ENCODE measurements around the gene NCKAP5.
A peak's percentile ranks its signal among the peaks of the same experiment; 100 is the strongest.

NCKAP5 gene

GRCh38 chr2:133130548-133131246, 437.6 kb downstream of the NCKAP5 start:
- DNase-seq: peak; percentile 90

GRCh38 chr2:133124446-133124845, 443.8 kb downstream of the NCKAP5 start:
- DNase-seq: no peak

GRCh38 chr2:133123904-133124303, 444.4 kb downstream of the NCKAP5 start:
- no peak for DNase-seq

- no peak for DNase-seq
Observed at GRCh38 chr2:133123393-133123792, 444.9 kb downstream of the NCKAP5 start.

GRCh38 chr2:133122529-133122928, 445.7 kb downstream of the NCKAP5 start:
- peak; percentile 31 for DNase-seq

GRCh38 chr2:133120310-133120709, 448.0 kb downstream of the NCKAP5 start:
- no peak for DNase-seq

- no peak for DNase-seq
Observed at GRCh38 chr2:133110201-133110600, 458.1 kb downstream of the NCKAP5 start.

- DNase-seq: no peak
Observed at GRCh38 chr2:133109772-133110171, 458.5 kb downstream of the NCKAP5 start.

GRCh38 chr2:133107058-133107815, 461.0 kb downstream of the NCKAP5 start:
- DNase-seq: no peak

- DNase-seq: no peak
Observed at GRCh38 chr2:133104871-133105270, 463.4 kb downstream of the NCKAP5 start.

GRCh38 chr2:133098787-133099186, 469.5 kb downstream of the NCKAP5 start:
- no peak for DNase-seq

GRCh38 chr2:133097666-133098065, 470.6 kb downstream of the NCKAP5 start:
- no peak for DNase-seq

- no peak for DNase-seq
Observed at GRCh38 chr2:133092571-133092970, 475.7 kb downstream of the NCKAP5 start.

- no peak for DNase-seq
Observed at GRCh38 chr2:133090358-133090757, 477.9 kb downstream of the NCKAP5 start.

- DNase-seq: no peak
Observed at GRCh38 chr2:133086176-133086575, 482.1 kb downstream of the NCKAP5 start.

GRCh38 chr2:133085646-133086045, 482.6 kb downstream of the NCKAP5 start:
- DNase-seq: no peak

GRCh38 chr2:133082034-133082433, 486.2 kb downstream of the NCKAP5 start:
- DNase-seq: no peak

GRCh38 chr2:133080822-133081221, 487.4 kb downstream of the NCKAP5 start:
- DNase-seq: no peak

- DNase-seq: no peak
Observed at GRCh38 chr2:133078667-133079411, 489.4 kb downstream of the NCKAP5 start.

GRCh38 chr2:133077269-133077822, 490.9 kb downstream of the NCKAP5 start:
- no peak for DNase-seq

GRCh38 chr2:133072837-133073694, 495.2 kb downstream of the NCKAP5 start:
- DNase-seq: no peak

GRCh38 chr2:133063775-133064174, 504.5 kb downstream of the NCKAP5 start:
- peak; percentile 62 for DNase-seq
